Caco-2 (cell line): ENCODE measurements around the gene UTP4. TPM values are rescaled to one million over a fixed set of nuclear protein-coding genes. Genes with fewer than 3 reads are reported as not detected.

ENCODE experiments used
- BruUV-seq: library from RNA; stranded (reverse); fragments of 400-500 nt; replicated peaks from 2 replicates; lab custom pipeline; 2021; lab: Mats Ljungman, UMichigan
- CTCF ChIA-PET: fragments of 300-600 bp; sonication (Branson Sonifier 250); formaldehyde crosslinking; loops from one replicate; lab custom pipeline; 2022; ENCODE audit warnings: antibody characterized with exemption; lab: Charles Lee
- POLR2A ChIA-PET: fragments of 300-600 bp; sonication (Branson Sonifier 250); formaldehyde crosslinking; loops from one replicate; lab custom pipeline; 2022; ENCODE audit warnings: antibody characterized with exemption; lab: Charles Lee
- DNase-seq, 2 experiments: peaks; one replicate each; pipeline versions ENCODE4 v3.0.0 to v3.0.0-alpha.2; 2020 to 2022
- H3K27me3 ChIP-seq: replicated peaks from 2 replicates; pipeline ENCODE4 v1.6.0; 2011; ENCODE audit warnings: low read length; ENCODE audit not compliant: control insufficient read depth, insufficient read depth
- H3K36me3 ChIP-seq: 2 replicates; pipeline ENCODE4 v1.5.1; 2011; ENCODE audit warnings: low read length; ENCODE audit not compliant: control insufficient read depth, insufficient read depth
- H3K4me1 ChIP-seq: fragments of 250-450 bp; sonication (Bioruptor Pico); 2 replicates; pipeline ENCODE4 v1.5.1; 2020; ENCODE audit warnings: mild to moderate bottlenecking
- H3K4me3 ChIP-seq: 2 replicates; pipeline ENCODE4 v1.5.1; 2011; ENCODE audit warnings: low read depth, mild to moderate bottlenecking, control low read depth, low read length
- H3K9me3 ChIP-seq: fragments of 250-450 bp; sonication (Bioruptor Pico); 2 replicates; pipeline ENCODE4 v1.5.1; 2020; ENCODE audit warnings: mild to moderate bottlenecking, moderate library complexity
- H3K27ac Mint-ChIP-seq: one replicate; pipeline ENCODE4 v1.8.0; 2022; ENCODE audit warnings: mixed read lengths; ENCODE audit not compliant: unreplicated experiment
- H3K27me3 Mint-ChIP-seq: one replicate; pipeline ENCODE4 v1.8.0; 2022; ENCODE audit warnings: mixed read lengths; ENCODE audit not compliant: insufficient read depth, unreplicated experiment
- H3K36me3 Mint-ChIP-seq: one replicate; pipeline ENCODE4 v1.8.0; 2022; ENCODE audit warnings: mild to moderate bottlenecking, mixed read lengths; ENCODE audit not compliant: insufficient read depth, unreplicated experiment
- H3K4me1 Mint-ChIP-seq: one replicate; pipeline ENCODE4 v1.8.0; 2022; ENCODE audit warnings: low read depth, mixed read lengths; ENCODE audit not compliant: unreplicated experiment
- H3K4me3 Mint-ChIP-seq: one replicate; pipeline ENCODE4 v1.8.0; 2022; ENCODE audit warnings: mild to moderate bottlenecking, moderate library complexity, mixed read lengths; ENCODE audit not compliant: unreplicated experiment
- H3K9me3 Mint-ChIP-seq: one replicate; pipeline ENCODE4 v1.8.0; 2022; ENCODE audit warnings: mixed read lengths; ENCODE audit not compliant: unreplicated experiment
- CTCF ChIP-seq, 2 experiments: fragments of 200-600 bp in 1 of 2; IDR thresholded peaks; 1 replicate in 1 of 2; 2 replicates in 1 of 2; pipeline versions ENCODE4 v1.5.1 to v1.8.0; 2011 to 2022; ENCODE audit warnings: antibody characterized with exemption in 1 of 2, control low read depth in 1 of 2, inconsistent platforms in 1 of 2, low read depth in 1 of 2, low read length in 1 of 2, mild to moderate bottlenecking in 1 of 2, moderate library complexity in 1 of 2; ENCODE audit not compliant: insufficient read depth in 1 of 2, severe bottlenecking in 1 of 2, unreplicated experiment in 1 of 2
- intact Hi-C: fragments of 100-400 bp; cut with micrococcal nuclease; formaldehyde crosslinking; loops from one replicate; pipeline ENCODE4 v1.10.0; 2022; ENCODE audit not compliant: unreplicated experiment
- total RNA-seq: library from RNA; stranded (reverse); gene quantifications from 2 replicates; pipeline ENCODE4 v1.2.3, GENCODE V29; 2022

UTP4 gene
- total RNA-seq, 1 experiment from 2014 or later = 126 TPM

GRCh38 chr16:69166221-69166833, 33.9 kb downstream of the UTP4 start:
- ChIA-PET CTCF (no interaction called here), POLR2A (interaction anchor here (1.1 kb wide), 1 partner anchor 11 kb away, joined by 3 read pairs; no protein-coding TSS in a partner anchor)
- peaks cover 7% of the 10 kb centered on the region for H3K36me3 ChIP-seq
- no peak for TF ChIP-seq CTCF (IDR thresholded peaks at IDR 0.05; ENCODE audit: insufficient read depth in 1 of 2, low read depth in 1 of 2, low read length in 1 of 2, severe bottlenecking in 1 of 2, unreplicated experiment in 1 of 2)
- no peak for DNase-seq
- H3K4me1 Mint-ChIP-seq = peaks cover 7% of the 10 kb centered on the region
- H3K27me3 ChIP-seq = no peaks in the 10 kb centered on the region
- H3K9me3 Mint-ChIP-seq = no peaks in the 10 kb centered on the region
- H3K27me3 Mint-ChIP-seq = no peaks in the 10 kb centered on the region
- H3K4me3 Mint-ChIP-seq = no peak overlapping the region
- no peak overlapping the region for H3K4me3 ChIP-seq
- intact Hi-C loops = no loop called here
- BruUV-seq = no TSS peak
- H3K36me3 Mint-ChIP-seq = peaks cover 89% of the 10 kb centered on the region
- H3K4me1 ChIP-seq = peaks cover 9% of the 10 kb centered on the region
- no peak overlapping the region for H3K27ac Mint-ChIP-seq
- H3K9me3 ChIP-seq = no peaks in the 10 kb centered on the region

GRCh38 chr16:69166946-69167930, 34.8 kb downstream of the UTP4 start:
- no peaks in the 10 kb centered on the region for H3K27me3 Mint-ChIP-seq

More at GRCh38 chr16:69166946-69167930, 34.8 kb downstream of the UTP4 start:
- no peak overlapping the region for H3K4me3 ChIP-seq
- Mint-ChIP-seq H3K4me1 (peaks cover 7% of the 10 kb centered on the region), H3K4me3 (no peak overlapping the region), H3K27ac (no peak overlapping the region), H3K36me3 (peaks cover 85% of the 10 kb centered on the region), H3K9me3 (no peaks in the 10 kb centered on the region)
- peaks cover 7% of the 10 kb centered on the region for H3K36me3 ChIP-seq
- H3K27me3 ChIP-seq = no peaks in the 10 kb centered on the region
- H3K4me1 ChIP-seq = peaks cover 9% of the 10 kb centered on the region
- intact Hi-C loops = no loop called here
- POLR2A ChIA-PET = interaction anchor here (0.7 to 1.1 kb wide), 2 partner anchors 12 to 17 kb away, joined by 3 to 9 read pairs; no protein-coding TSS in a partner anchor
- CTCF ChIA-PET = no interaction called here
- DNase-seq = no peak
- H3K9me3 ChIP-seq = no peaks in the 10 kb centered on the region
- TF ChIP-seq CTCF (IDR thresholded peaks at IDR 0.05; ENCODE audit: insufficient read depth in 1 of 2, low read depth in 1 of 2, low read length in 1 of 2, severe bottlenecking in 1 of 2, unreplicated experiment in 1 of 2) = no peak
- no TSS peak for BruUV-seq
